Stomach (tissue), 4 donors: ENCODE results near the gene RTKN.

Experiments used
- POLR2A ChIP-seq, 4 donors: fragments of 450-650 bp; IDR thresholded peaks; one replicate each; pipeline ENCODE4 v1.6.1; 2016; ENCODE audit warnings: antibody characterized with exemption in 4 of 4, control low read depth in 2 of 4, mild to moderate bottlenecking in 1 of 4, moderate library complexity in 1 of 4
- POLR2AphosphoS5 ChIP-seq, 3 donors: sonication (generic); formaldehyde crosslinking; IDR thresholded peaks; one replicate each; pipeline ENCODE4 v1.6.1; 2016; ENCODE audit warnings: antibody characterized with exemption in 3 of 3
- TF ChIP-seq, protein P1 (sequence below), 7 experiments: fragments of 450-650 bp in 4 of 7; fragments of 200-600 bp in 3 of 7; sonication (generic) in 3 of 7; IDR thresholded peaks; one replicate each; pipeline ENCODE4 v1.5.1; 2016 to 2019; ENCODE audit warnings: antibody characterized with exemption in 7 of 7, control low read depth in 2 of 7, mild to moderate bottlenecking in 1 of 7

DNA sequence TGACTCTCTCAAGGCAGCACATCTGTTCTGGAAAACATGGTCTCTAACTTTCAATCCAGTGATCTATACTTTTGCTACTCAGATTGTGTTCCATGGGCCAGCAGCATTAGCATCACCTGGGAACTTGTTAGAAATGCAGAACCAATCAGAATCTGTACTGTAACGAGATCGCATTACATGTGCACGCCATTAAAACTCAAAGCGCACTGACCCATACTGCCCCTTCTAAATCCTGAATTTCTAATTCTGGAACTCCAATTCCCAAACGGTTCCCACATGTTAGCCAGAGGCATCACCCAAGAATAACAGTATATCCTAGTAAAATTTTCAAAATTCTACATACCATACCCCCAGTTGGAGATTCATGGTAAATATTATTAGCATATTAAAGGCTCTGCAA is 51.1 kb downstream of the RTKN start:
- TF ChIP-seq, protein P1, sequence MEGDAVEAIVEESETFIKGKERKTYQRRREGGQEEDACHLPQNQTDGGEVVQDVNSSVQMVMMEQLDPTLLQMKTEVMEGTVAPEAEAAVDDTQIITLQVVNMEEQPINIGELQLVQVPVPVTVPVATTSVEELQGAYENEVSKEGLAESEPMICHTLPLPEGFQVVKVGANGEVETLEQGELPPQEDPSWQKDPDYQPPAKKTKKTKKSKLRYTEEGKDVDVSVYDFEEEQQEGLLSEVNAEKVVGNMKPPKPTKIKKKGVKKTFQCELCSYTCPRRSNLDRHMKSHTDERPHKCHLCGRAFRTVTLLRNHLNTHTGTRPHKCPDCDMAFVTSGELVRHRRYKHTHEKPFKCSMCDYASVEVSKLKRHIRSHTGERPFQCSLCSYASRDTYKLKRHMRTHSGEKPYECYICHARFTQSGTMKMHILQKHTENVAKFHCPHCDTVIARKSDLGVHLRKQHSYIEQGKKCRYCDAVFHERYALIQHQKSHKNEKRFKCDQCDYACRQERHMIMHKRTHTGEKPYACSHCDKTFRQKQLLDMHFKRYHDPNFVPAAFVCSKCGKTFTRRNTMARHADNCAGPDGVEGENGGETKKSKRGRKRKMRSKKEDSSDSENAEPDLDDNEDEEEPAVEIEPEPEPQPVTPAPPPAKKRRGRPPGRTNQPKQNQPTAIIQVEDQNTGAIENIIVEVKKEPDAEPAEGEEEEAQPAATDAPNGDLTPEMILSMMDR (IDR thresholded peaks at IDR 0.05): no peak
- TF ChIP-seq POLR2AphosphoS5 (IDR thresholded peaks at IDR 0.05): no peak
- no peak for TF ChIP-seq POLR2A (IDR thresholded peaks at IDR 0.05)
